Measurements from ENCODE around the gene MYO1D. TPM values are rescaled to one million over a fixed set of nuclear protein-coding genes. Genes with fewer than 3 reads are reported as not detected.
"Not testable (repeated sequence)": the region's sequence is repeated elsewhere in the genome, so short reads cannot be mapped to it uniquely, and the experiment has no call there.

Gene MYO1D
- total RNA-seq, 1 donor: 160 TPM

DNA sequence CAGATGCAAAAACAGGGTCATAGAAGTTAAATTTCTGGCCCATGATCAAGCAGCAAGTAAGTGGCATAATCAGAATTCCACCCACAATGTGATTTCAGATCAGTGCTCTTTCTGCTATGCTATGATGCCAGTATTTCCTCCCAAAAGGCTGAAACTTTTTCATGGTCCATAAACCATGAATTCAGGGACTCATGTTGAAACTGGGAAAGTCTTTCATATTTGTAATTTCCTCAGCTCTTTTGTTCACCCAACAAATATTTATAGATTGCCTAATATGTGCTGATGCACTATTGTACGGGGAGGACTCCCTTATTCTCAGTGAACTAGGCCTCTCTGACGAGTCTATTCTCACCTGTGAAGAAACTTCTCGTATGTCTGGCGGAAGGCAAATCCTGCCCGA lies 156.3 kb downstream of the MYO1D start:
- H3K27ac ChIP-seq (ENCODE audit: low read depth, low read length): no peak overlapping the region
- H3K4me1 ChIP-seq (ENCODE audit: insufficient read depth, low read length): no peaks in the 10 kb centered on the region
- no peaks in the 10 kb centered on the region for H3K27me3 ChIP-seq (ENCODE audit: insufficient read depth, low read length)
- H3K79me2 ChIP-seq (ENCODE audit: insufficient read depth, low read length): no peaks in the 10 kb centered on the region
- H2AFZ ChIP-seq (ENCODE audit: low read length): no peak overlapping the region
- H4K20me1 ChIP-seq (ENCODE audit: insufficient read depth, low read length): no peaks in the 10 kb centered on the region
- no peaks in the 10 kb centered on the region for H3K36me3 ChIP-seq (ENCODE audit: insufficient read depth, low read length)
- H3K4me3 ChIP-seq (ENCODE audit: insufficient read depth, low read length): no peak overlapping the region
- TF ChIP-seq, protein P1, sequence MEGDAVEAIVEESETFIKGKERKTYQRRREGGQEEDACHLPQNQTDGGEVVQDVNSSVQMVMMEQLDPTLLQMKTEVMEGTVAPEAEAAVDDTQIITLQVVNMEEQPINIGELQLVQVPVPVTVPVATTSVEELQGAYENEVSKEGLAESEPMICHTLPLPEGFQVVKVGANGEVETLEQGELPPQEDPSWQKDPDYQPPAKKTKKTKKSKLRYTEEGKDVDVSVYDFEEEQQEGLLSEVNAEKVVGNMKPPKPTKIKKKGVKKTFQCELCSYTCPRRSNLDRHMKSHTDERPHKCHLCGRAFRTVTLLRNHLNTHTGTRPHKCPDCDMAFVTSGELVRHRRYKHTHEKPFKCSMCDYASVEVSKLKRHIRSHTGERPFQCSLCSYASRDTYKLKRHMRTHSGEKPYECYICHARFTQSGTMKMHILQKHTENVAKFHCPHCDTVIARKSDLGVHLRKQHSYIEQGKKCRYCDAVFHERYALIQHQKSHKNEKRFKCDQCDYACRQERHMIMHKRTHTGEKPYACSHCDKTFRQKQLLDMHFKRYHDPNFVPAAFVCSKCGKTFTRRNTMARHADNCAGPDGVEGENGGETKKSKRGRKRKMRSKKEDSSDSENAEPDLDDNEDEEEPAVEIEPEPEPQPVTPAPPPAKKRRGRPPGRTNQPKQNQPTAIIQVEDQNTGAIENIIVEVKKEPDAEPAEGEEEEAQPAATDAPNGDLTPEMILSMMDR (IDR thresholded peaks at IDR 0.05; ENCODE audit: extremely low read depth, low read depth, low read length): no peak
- no peak for DNase-seq (ENCODE audit: insufficient read length, low spot score, missing footprints)
- H3K4me2 ChIP-seq (ENCODE audit: insufficient read depth, low read length): no peak overlapping the region
- no peaks in the 10 kb centered on the region for H3K9me3 ChIP-seq (ENCODE audit: low read depth, low read length)

DNA sequence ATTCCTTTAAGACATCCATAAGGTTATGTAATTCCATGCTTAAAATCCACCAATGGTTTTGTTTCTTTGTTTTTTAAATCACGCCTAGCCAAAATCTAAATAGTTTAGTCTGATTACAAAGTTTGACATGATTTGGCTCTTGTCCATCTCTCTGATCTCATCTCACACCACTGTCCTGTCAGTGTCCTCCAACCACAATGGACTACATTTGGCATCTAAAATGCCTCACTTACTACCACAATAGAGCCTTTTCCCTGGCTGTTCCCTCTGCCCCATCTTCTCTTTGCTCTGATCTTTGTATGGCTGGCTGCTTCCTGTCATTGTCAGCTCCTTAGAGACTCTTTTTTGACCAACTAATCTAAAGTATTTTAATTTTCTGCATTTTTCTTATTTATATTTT lies 157.2 kb downstream of the MYO1D start:
- Histone ChIP-seq H3K27ac (ENCODE audit: low read depth, low read length) (no peak overlapping the region), H3K4me2 (ENCODE audit: insufficient read depth, low read length) (no peak overlapping the region), H2AFZ (ENCODE audit: low read length) (no peak overlapping the region), H3K4me3 (ENCODE audit: insufficient read depth, low read length) (no peak overlapping the region), H3K79me2 (ENCODE audit: insufficient read depth, low read length) (no peaks in the 10 kb centered on the region), H3K36me3 (ENCODE audit: insufficient read depth, low read length) (no peaks in the 10 kb centered on the region), H4K20me1 (ENCODE audit: insufficient read depth, low read length) (no peaks in the 10 kb centered on the region), H3K9me3 (ENCODE audit: low read depth, low read length) (no peaks in the 10 kb centered on the region), H3K4me1 (ENCODE audit: insufficient read depth, low read length) (no peaks in the 10 kb centered on the region), H3K27me3 (ENCODE audit: insufficient read depth, low read length) (no peaks in the 10 kb centered on the region)
- TF ChIP-seq, protein P1 (IDR thresholded peaks at IDR 0.05; ENCODE audit: extremely low read depth, low read depth, low read length): no peak
- no peak for DNase-seq (ENCODE audit: insufficient read length, low spot score, missing footprints)

DNA sequence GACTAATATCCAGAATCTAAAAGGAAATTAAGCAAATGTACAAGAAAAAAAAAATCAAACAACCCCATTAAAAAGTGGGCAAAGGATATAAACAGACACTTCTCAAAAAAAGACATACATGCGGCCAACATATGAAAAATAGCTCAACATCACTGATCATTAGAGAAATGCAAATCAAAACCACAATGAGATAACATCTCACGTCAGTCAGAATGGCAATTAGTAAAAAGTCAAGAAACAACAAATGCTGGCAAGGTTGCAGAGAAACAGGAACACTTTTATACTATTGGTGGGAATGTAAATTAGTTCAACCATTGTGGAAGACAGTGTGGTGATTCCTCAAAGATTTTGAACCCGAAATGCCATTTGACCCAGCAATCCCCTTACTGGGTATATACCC lies 162.0 kb downstream of the MYO1D start:
- H3K27ac ChIP-seq (ENCODE audit: low read depth, low read length); H3K4me1 ChIP-seq (ENCODE audit: insufficient read depth, low read length); H3K79me2 ChIP-seq (ENCODE audit: insufficient read depth, low read length); H3K4me2 ChIP-seq (ENCODE audit: insufficient read depth, low read length); H3K27me3 ChIP-seq (ENCODE audit: insufficient read depth, low read length); H4K20me1 ChIP-seq (ENCODE audit: insufficient read depth, low read length); H3K36me3 ChIP-seq (ENCODE audit: insufficient read depth, low read length); DNase-seq (ENCODE audit: insufficient read length, low spot score, missing footprints); H3K9me3 ChIP-seq (ENCODE audit: low read depth, low read length); H3K4me3 ChIP-seq (ENCODE audit: insufficient read depth, low read length); H2AFZ ChIP-seq (ENCODE audit: low read length): not testable (repeated sequence)

DNA sequence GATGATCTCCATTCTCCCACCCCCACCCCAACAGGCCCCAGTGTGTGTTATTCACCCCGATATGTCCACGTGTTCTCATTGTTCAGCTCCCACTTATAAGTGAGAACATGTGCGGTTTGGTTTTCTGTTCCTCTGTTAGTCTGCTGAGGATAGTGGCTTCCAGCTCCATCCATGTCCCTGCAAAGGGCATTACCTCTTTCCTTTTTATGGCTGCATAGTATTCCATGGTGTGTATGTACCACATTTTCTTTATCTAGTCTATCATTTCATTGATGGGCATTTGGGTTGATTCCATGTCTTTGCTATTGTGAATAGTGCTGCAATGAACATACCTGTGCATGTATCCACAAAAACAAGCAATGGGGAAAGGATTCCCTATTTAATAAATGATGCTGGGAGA lies 162.7 kb downstream of the MYO1D start:
- not testable (repeated sequence) for H3K4me2 ChIP-seq (ENCODE audit: insufficient read depth, low read length); H4K20me1 ChIP-seq (ENCODE audit: insufficient read depth, low read length)

DNA sequence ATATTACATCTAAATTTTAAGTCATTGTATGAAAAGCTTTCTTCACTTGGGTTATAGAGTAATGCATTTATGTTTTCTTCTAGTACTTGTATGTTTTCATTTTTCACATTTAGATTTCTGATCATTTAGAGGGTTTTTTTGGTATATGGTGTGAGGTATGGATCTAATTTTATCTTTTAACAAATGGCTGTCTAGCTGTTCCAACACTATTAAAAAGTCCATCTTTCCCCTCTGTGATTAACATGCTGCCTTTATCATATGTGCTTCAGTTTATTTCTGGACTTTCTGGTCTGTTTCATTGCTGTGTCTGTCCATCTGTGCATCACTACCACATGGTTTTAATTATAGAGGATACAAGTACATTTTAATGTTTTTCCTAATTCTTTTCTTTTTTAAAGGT lies 163.8 kb downstream of the MYO1D start:
- no peaks in the 10 kb centered on the region for H3K27me3 ChIP-seq (ENCODE audit: insufficient read depth, low read length)
- no peak overlapping the region for H3K27ac ChIP-seq (ENCODE audit: low read depth, low read length)
- no peak overlapping the region for H3K4me2 ChIP-seq (ENCODE audit: insufficient read depth, low read length)
- H3K9me3 ChIP-seq (ENCODE audit: low read depth, low read length): no peaks in the 10 kb centered on the region
- TF ChIP-seq, protein P1 (IDR thresholded peaks at IDR 0.05; ENCODE audit: extremely low read depth, low read depth, low read length): no peak
- H3K4me1 ChIP-seq (ENCODE audit: insufficient read depth, low read length): no peaks in the 10 kb centered on the region
- H3K4me3 ChIP-seq (ENCODE audit: insufficient read depth, low read length): no peak overlapping the region
- H4K20me1 ChIP-seq (ENCODE audit: insufficient read depth, low read length): no peaks in the 10 kb centered on the region
- H3K79me2 ChIP-seq (ENCODE audit: insufficient read depth, low read length): no peaks in the 10 kb centered on the region
- H2AFZ ChIP-seq (ENCODE audit: low read length): no peak overlapping the region
- DNase-seq (ENCODE audit: insufficient read length, low spot score, missing footprints): no peak
- H3K36me3 ChIP-seq (ENCODE audit: insufficient read depth, low read length): no peaks in the 10 kb centered on the region

More for the DNA sequence above, 162.7 kb downstream of the MYO1D start:
- H3K9me3 ChIP-seq (ENCODE audit: low read depth, low read length); H2AFZ ChIP-seq (ENCODE audit: low read length); H3K79me2 ChIP-seq (ENCODE audit: insufficient read depth, low read length); H3K36me3 ChIP-seq (ENCODE audit: insufficient read depth, low read length); H3K4me3 ChIP-seq (ENCODE audit: insufficient read depth, low read length); H3K27me3 ChIP-seq (ENCODE audit: insufficient read depth, low read length); H3K27ac ChIP-seq (ENCODE audit: low read depth, low read length); H3K4me1 ChIP-seq (ENCODE audit: insufficient read depth, low read length); DNase-seq (ENCODE audit: insufficient read length, low spot score, missing footprints): not testable (repeated sequence)

Data from osteoblast (primary cell).